ENCODE results near the gene GBF1. TPM values are rescaled to one million over a fixed set of nuclear protein-coding genes. Genes with fewer than 3 reads are reported as not detected.
A peak's percentile ranks its signal among the peaks of the same experiment; 100 is the strongest.

The GBF1 gene
- polyA plus RNA-seq, 1 of the 3 experiments (the other 2 are of a cell fraction), result 12.3 TPM

DNA sequence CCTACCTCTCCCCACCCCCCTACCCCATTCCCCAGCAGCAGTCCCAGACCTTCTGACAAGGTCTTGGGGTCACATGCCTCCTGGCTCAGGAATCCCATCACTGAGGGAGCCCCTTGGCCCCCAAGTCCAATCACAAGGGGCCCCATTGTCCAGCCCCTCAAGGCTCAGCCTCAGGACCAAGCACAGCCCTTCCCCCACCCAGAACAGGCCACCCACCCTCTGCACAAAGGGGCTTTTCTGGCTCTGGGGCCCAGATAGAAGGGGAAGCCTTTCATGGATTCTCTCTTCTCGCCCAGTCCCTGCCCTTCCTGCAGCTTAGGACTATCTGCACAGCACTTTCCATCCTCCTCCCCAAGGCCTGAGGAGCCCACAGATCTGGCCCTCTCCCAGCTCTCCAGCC lies 180.1 kb downstream of the GBF1 start (continued):
- TF ChIP-seq NFIC (IDR thresholded peaks at IDR 0.05; ENCODE audit: borderline replicate concordance) (no peak), FOXJ3 (CRISPR knock-in tag; IDR thresholded peaks at IDR 0.05) (no peak), GATA2 (CRISPR knock-in tag; IDR thresholded peaks at IDR 0.05) (no peak), TAF1 (IDR thresholded peaks at IDR 0.05; ENCODE audit: borderline replicate concordance, low read depth, low read length) (no peak)

DNA sequence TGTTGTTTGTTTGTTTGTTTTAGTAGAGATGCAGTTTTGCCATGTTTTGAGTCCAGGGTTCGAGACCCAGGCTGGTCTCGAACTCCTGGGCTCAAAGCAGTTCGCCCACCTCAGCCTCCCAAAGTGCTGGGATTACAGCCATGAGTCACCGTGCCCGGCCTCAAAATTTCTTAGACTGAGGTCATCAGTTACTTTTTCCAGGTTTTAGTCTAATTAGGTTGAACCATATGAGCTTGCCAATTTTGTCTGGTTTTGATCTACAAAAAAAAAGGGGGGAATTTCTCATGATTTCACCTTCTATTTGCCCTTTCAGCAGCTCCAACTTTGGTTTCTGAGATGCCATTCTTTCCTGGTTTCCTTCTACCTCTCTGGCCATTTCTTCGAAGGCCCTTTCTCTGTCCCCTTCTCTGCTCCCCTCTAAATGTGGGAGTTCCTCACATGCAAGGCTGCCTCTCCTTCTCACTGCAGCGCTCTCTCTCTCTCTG lies 181.5 kb downstream of the GBF1 start:
- no peak overlapping the region for H3K4me3 ChIP-seq (ENCODE audit: low read depth in 2 of 2, low read length in 1 of 2)
- H3K36me3 ChIP-seq (replicated peaks in 1 of 2; ENCODE audit: control insufficient read depth in 1 of 2, insufficient read depth in 2 of 2, low read length in 1 of 2), result peaks cover 3 to 21% of the 10 kb centered on the region in 2 experiments
- peaks cover 9% of the 10 kb centered on the region for H3K79me2 ChIP-seq (ENCODE audit: insufficient read depth)
- 63% methylated on average over 7 of the region's 7 CpGs for WGBS (ENCODE audit: low lambda C conversion rate)
- H3F3A ChIP-seq (replicated peaks; ENCODE audit: insufficient read depth), result peaks cover 8% of the 10 kb centered on the region
- no peaks in the 10 kb centered on the region for H4K20me1 ChIP-seq (ENCODE audit: insufficient read depth)
- H3K4me1 ChIP-seq (ENCODE audit: control insufficient read depth in 1 of 2, insufficient read depth in 2 of 2, low read depth in 1 of 2, low read length in 1 of 2), result peaks cover 0 to 20% of the 10 kb centered on the region in 2 experiments; a peak in 2 of 4 replicates
- H3K9ac ChIP-seq, result no peak overlapping the region
- no peak overlapping the region for H2AFZ ChIP-seq (ENCODE audit: low read depth)
- no peak overlapping the region for H3K4me2 ChIP-seq
- ChIA-PET POLR2A (no interaction called here), CTCF (interaction anchor here (1.8 to 18.3 kb wide), 3 partner anchors 27 to 196 kb away, joined by 9 to 359 read pairs (median 57); partner anchors contain the start of gene NFKB2)
- no peak overlapping the region for H3K27ac ChIP-seq (ENCODE audit: low read depth in 2 of 2, low read length in 1 of 2)
- TF ChIP-seq SMC3 (IDR thresholded peaks at IDR 0.05; ENCODE audit: low read depth, low read length), result no peak
- TF ChIP-seq, protein P1, sequence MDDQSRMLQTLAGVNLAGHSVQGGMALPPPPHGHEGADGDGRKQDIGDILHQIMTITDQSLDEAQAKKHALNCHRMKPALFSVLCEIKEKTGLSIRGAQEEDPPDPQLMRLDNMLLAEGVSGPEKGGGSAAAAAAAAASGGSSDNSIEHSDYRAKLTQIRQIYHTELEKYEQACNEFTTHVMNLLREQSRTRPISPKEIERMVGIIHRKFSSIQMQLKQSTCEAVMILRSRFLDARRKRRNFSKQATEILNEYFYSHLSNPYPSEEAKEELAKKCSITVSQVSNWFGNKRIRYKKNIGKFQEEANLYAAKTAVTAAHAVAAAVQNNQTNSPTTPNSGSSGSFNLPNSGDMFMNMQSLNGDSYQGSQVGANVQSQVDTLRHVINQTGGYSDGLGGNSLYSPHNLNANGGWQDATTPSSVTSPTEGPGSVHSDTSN (IDR thresholded peaks at IDR 0.05), result no peak
- no peak for TF ChIP-seq POLR2AphosphoS5 (IDR thresholded peaks at IDR 0.05; ENCODE audit: low read depth, low read length)
- TF ChIP-seq, protein P2, sequence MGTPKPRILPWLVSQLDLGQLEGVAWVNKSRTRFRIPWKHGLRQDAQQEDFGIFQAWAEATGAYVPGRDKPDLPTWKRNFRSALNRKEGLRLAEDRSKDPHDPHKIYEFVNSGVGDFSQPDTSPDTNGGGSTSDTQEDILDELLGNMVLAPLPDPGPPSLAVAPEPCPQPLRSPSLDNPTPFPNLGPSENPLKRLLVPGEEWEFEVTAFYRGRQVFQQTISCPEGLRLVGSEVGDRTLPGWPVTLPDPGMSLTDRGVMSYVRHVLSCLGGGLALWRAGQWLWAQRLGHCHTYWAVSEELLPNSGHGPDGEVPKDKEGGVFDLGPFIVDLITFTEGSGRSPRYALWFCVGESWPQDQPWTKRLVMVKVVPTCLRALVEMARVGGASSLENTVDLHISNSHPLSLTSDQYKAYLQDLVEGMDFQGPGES (IDR thresholded peaks at IDR 0.05; ENCODE audit: low read depth, low read length), result no peak
- TF ChIP-seq RFX5 (IDR thresholded peaks at IDR 0.05; ENCODE audit: low read length), result no peak
- TF ChIP-seq FOSL2 (IDR thresholded peaks at IDR 0.05; ENCODE audit: borderline replicate concordance, low read depth), result peak; percentile 28; the same call in 1 of the 2 replicates
- no peak for TF ChIP-seq RCOR1 (IDR thresholded peaks at IDR 0.05; ENCODE audit: low read length)
- no peak for TF ChIP-seq TAF1 (IDR thresholded peaks at IDR 0.05; ENCODE audit: borderline replicate concordance, low read depth, low read length)
- no peak for DNase-seq
- no peaks in the 10 kb centered on the region for H3K9me2 ChIP-seq
- H3K9me3 ChIP-seq, result no peaks in the 10 kb centered on the region
- no peaks in the 10 kb centered on the region for H3K27me3 ChIP-seq (ENCODE audit: insufficient read depth)

DNA sequence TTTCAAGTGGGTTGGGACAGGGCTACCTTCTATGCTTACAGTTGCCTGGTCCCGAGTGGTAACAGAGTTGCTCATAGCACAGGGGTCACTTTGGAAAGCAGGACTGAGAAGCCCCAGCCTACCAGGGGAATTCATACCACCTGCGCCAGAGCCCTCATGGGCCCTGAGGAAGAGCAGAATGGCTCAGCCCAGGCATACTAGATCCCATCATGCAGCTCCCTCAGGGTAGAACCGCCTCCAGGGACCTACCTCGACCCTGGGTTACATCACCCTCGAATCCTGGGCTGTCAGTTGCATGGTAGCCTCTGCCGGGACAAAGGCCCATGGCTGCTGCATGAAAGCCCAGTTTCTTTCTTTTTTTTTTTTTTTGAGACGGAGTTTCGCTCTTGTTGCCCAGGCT lies 184.1 kb downstream of the GBF1 start:
- Histone ChIP-seq H3K4me1 (ENCODE audit: control insufficient read depth in 1 of 2, insufficient read depth in 2 of 2, low read depth in 1 of 2, low read length in 1 of 2) (peaks cover 0 to 6% of the 10 kb centered on the region in 2 experiments; a peak in 1 of 4 replicates), H2AFZ (ENCODE audit: low read depth) (no peak overlapping the region), H3K4me2 (no peak overlapping the region), H4K20me1 (ENCODE audit: insufficient read depth) (no peaks in the 10 kb centered on the region), H3K9me3 (no peaks in the 10 kb centered on the region), H3K79me2 (ENCODE audit: insufficient read depth) (peaks cover 14% of the 10 kb centered on the region), H3K27ac (ENCODE audit: low read depth in 2 of 2, low read length in 1 of 2) (no peak overlapping the region), H3K27me3 (ENCODE audit: insufficient read depth) (no peaks in the 10 kb centered on the region), H3K9me2 (no peaks in the 10 kb centered on the region), H3K4me3 (ENCODE audit: low read depth in 2 of 2, low read length in 1 of 2) (no peak overlapping the region), H3F3A (replicated peaks; ENCODE audit: insufficient read depth) (peaks cover 5% of the 10 kb centered on the region), H3K36me3 (replicated peaks in 1 of 2; ENCODE audit: control insufficient read depth in 1 of 2, insufficient read depth in 2 of 2, low read length in 1 of 2) (peaks cover 3 to 5% of the 10 kb centered on the region in 2 experiments), H3K9ac (no peak overlapping the region)
- CTCF ChIA-PET, result no interaction called here
- WGBS (ENCODE audit: low lambda C conversion rate), result 92% methylated on average over 6 of the region's 8 CpGs
- POLR2A ChIA-PET, result interaction anchor here (0.8 kb wide), 1 partner anchor 8 kb away, joined by 3 read pairs; no protein-coding TSS in a partner anchor
- no peak for DNase-seq
- no peak for TF ChIP-seq TAF1 (IDR thresholded peaks at IDR 0.05; ENCODE audit: borderline replicate concordance, low read depth, low read length)
- no peak for TF ChIP-seq JUND (IDR thresholded peaks at IDR 0.05)
- no peak for TF ChIP-seq MEF2A (IDR thresholded peaks at IDR 0.05; ENCODE audit: borderline replicate concordance, low read depth)
- no peak for TF ChIP-seq RAD21 (IDR thresholded peaks at IDR 0.05; ENCODE audit: low read length)
- no peak for TF ChIP-seq GABPA (IDR thresholded peaks at IDR 0.05; ENCODE audit: low read depth)
- TF ChIP-seq, protein P2 (IDR thresholded peaks at IDR 0.05; ENCODE audit: low read depth, low read length), result no peak
- no peak for TF ChIP-seq EZH2phosphoT487 (IDR thresholded peaks at IDR 0.05; ENCODE audit: borderline replicate concordance, low read depth)
- TF ChIP-seq, protein P3, sequence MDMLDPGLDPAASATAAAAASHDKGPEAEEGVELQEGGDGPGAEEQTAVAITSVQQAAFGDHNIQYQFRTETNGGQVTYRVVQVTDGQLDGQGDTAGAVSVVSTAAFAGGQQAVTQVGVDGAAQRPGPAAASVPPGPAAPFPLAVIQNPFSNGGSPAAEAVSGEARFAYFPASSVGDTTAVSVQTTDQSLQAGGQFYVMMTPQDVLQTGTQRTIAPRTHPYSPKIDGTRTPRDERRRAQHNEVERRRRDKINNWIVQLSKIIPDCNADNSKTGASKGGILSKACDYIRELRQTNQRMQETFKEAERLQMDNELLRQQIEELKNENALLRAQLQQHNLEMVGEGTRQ (IDR thresholded peaks at IDR 0.05; ENCODE audit: borderline replicate concordance, low read depth, low read length), result no peak
- no peak for TF ChIP-seq ELF1 (IDR thresholded peaks at IDR 0.05)
- TF ChIP-seq, protein P4, sequence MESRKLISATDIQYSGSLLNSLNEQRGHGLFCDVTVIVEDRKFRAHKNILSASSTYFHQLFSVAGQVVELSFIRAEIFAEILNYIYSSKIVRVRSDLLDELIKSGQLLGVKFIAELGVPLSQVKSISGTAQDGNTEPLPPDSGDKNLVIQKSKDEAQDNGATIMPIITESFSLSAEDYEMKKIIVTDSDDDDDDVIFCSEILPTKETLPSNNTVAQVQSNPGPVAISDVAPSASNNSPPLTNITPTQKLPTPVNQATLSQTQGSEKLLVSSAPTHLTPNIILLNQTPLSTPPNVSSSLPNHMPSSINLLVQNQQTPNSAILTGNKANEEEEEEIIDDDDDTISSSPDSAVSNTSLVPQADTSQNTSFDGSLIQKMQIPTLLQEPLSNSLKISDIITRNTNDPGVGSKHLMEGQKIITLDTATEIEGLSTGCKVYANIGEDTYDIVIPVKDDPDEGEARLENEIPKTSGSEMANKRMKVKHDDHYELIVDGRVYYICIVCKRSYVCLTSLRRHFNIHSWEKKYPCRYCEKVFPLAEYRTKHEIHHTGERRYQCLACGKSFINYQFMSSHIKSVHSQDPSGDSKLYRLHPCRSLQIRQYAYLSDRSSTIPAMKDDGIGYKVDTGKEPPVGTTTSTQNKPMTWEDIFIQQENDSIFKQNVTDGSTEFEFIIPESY (IDR thresholded peaks at IDR 0.05; ENCODE audit: borderline replicate concordance, low read depth), result no peak
